HepG2 (cell line): ENCODE measurements around the gene CFD. TPM values are rescaled to one million over a fixed set of nuclear protein-coding genes. Genes with fewer than 3 reads are reported as not detected.

Experiments used
- ATAC-seq: fragments of 200-7000 bp; cut with Tn5 transposase; 3 replicates; pipeline ENCODE4 v1.9.1; 2020; ENCODE audit warnings: mild to moderate bottlenecking, moderate library complexity
- BruUV-seq: library from RNA; stranded (reverse); fragments of 400-500 nt; replicated peaks from 2 replicates; lab custom pipeline; 2021; lab: Mats Ljungman, UMichigan
- CTCF ChIA-PET: fragments of 300-600 bp; formaldehyde crosslinking; extraction: SDS; loops from one replicate; lab custom pipeline; 2021; ENCODE audit warnings: low total read pairs, inconsistent platforms, low intra/inter-chr PET ratio; lab: Yijun Ruan, JAX
- POLR2A ChIA-PET: fragments of 350-600 bp; sonication (Branson Sonifier 250); formaldehyde crosslinking; loops from one replicate; lab custom pipeline; 2020; ENCODE audit warnings: antibody characterized with exemption, inconsistent platforms; lab: Yijun Ruan, JAX
- DNase-seq: peaks from one replicate; pipeline ENCODE4 v3.0.0-alpha.2; 2015; ENCODE audit warnings: low spot score
- FAIRE-seq: peaks from 3 replicates; lab custom pipeline; 2011; peaks lifted over from hg19 to GRCh38; lab: Jason Lieb, UNC
- H2AFZ ChIP-seq: one replicate; pipeline ENCODE4 v1.6.1; 2011; ENCODE audit warnings: low read length, inconsistent platforms
- H3K27ac ChIP-seq: fragments of 300-600 bp; 3 replicates; pipeline ENCODE4 v1.8.0; 2011; ENCODE audit warnings: mixed run types, mild to moderate bottlenecking, mixed read lengths, low read length, inconsistent platforms; ENCODE audit not compliant: insufficient read depth; ENCODE audit errors: extremely low read length
- H3K27me3 ChIP-seq, 2 experiments: fragments of 200-600 bp in 1 of 2; 2 replicates in 1 of 2; 3 replicates in 1 of 2; pipeline versions ENCODE4 v1.6.0 to v1.8.0; 2011; ENCODE audit warnings: low read length in 2 of 2, mild to moderate bottlenecking in 2 of 2, moderate library complexity in 2 of 2, inconsistent platforms in 1 of 2; ENCODE audit not compliant: insufficient read depth in 2 of 2, control insufficient read depth in 1 of 2
- H3K36me3 ChIP-seq, 2 experiments: fragments of 200-600 bp in 1 of 2; replicated peaks in 1 of 2; 2 replicates in 1 of 2; 3 replicates in 1 of 2; pipeline versions ENCODE4 v1.5.1 to v1.8.0; 2011; ENCODE audit warnings: low read length in 2 of 2, inconsistent platforms in 1 of 2; ENCODE audit not compliant: insufficient read depth in 2 of 2, control insufficient read depth in 1 of 2
- H3K4me1 ChIP-seq: 2 replicates; pipeline ENCODE4 v1.5.1; 2012; ENCODE audit warnings: low read length, inconsistent platforms; ENCODE audit not compliant: insufficient read depth
- H3K4me2 ChIP-seq: 2 replicates; pipeline ENCODE4 v1.6.0; 2011; ENCODE audit warnings: low read depth, low read length, inconsistent platforms
- H3K4me3 ChIP-seq, 3 experiments: fragments of 200-600 bp in 1 of 3; sonication (generic), shearing (Covaris generic) in 1 of 3; replicated peaks in 1 of 3; 2 replicates each; pipeline ENCODE4 v1.5.1; 2011 to 2016; ENCODE audit warnings: low read length in 3 of 3, inconsistent platforms in 2 of 3, low read depth in 2 of 3, mild to moderate bottlenecking in 2 of 3, control low read depth in 1 of 3, mixed read lengths in 1 of 3; ENCODE audit not compliant: insufficient read depth in 1 of 3
- H3K79me2 ChIP-seq: one replicate; pipeline ENCODE4 v1.6.1; 2011; ENCODE audit warnings: low read length, inconsistent platforms; ENCODE audit not compliant: insufficient read depth
- H3K9ac ChIP-seq: 2 replicates; pipeline ENCODE4 v1.6.0; 2011; ENCODE audit warnings: mild to moderate bottlenecking, low read depth, low read length, inconsistent platforms; ENCODE audit not compliant: insufficient read depth
- H3K9me3 ChIP-seq: 2 replicates; pipeline ENCODE4 v1.5.1; 2012; ENCODE audit warnings: mild to moderate bottlenecking, low read length
- H4K20me1 ChIP-seq: 2 replicates; pipeline ENCODE4 v1.6.0; 2011; ENCODE audit warnings: inconsistent platforms, mild to moderate bottlenecking, low read length, moderate library complexity; ENCODE audit not compliant: insufficient read depth
- ATRX ChIP-seq: sonication (generic); formaldehyde crosslinking; IDR thresholded peaks from 2 replicates; pipeline ENCODE4 v1.4.0; 2020; ENCODE audit warnings: missing genetic modification reagents, borderline replicate concordance
- FOSL1 ChIP-seq: sonication (generic); formaldehyde crosslinking; IDR thresholded peaks from 2 replicates; pipeline ENCODE4 v1.9.0; 2021; ENCODE audit warnings: missing genetic modification reagents, borderline replicate concordance
- HNF4A ChIP-seq: sonication (generic); formaldehyde crosslinking; IDR thresholded peaks from 2 replicates; pipeline ENCODE4 v1.4.0; 2020; ENCODE audit warnings: missing genetic modification reagents
- IKZF4 ChIP-seq: sonication (generic); formaldehyde crosslinking; IDR thresholded peaks from 2 replicates; pipeline ENCODE4 v1.5.1; 2020; ENCODE audit warnings: borderline replicate concordance, mild to moderate bottlenecking, low read depth, missing genetic modification reagents; ENCODE audit errors: not compliant biosample characterization
- RBM22 ChIP-seq: fragments of 200-400 bp; formaldehyde crosslinking; optimal IDR thresholded peaks from 2 replicates; pipeline ENCODE3; 2017; ENCODE audit warnings: mild to moderate bottlenecking, low read length, moderate library complexity
- TEAD3 ChIP-seq: optimal IDR thresholded peaks from 2 replicates; pipeline ENCODE3; 2016; ENCODE audit warnings: borderline replicate concordance
- ZNF570 ChIP-seq: sonication (generic); formaldehyde crosslinking; IDR thresholded peaks from 2 replicates; pipeline ENCODE4 v1.4.0; 2020; ENCODE audit warnings: mild to moderate bottlenecking, missing genetic modification reagents, borderline replicate concordance
- ZNF605 ChIP-seq: sonication (generic); formaldehyde crosslinking; IDR thresholded peaks from 2 replicates; pipeline ENCODE4 v1.8.0; 2022; ENCODE audit warnings: mild to moderate bottlenecking, missing genetic modification reagents
- ZNF709 ChIP-seq: sonication (generic); formaldehyde crosslinking; IDR thresholded peaks from 2 replicates; pipeline ENCODE4 v1.5.0; 2020; ENCODE audit warnings: mild to moderate bottlenecking, missing genetic modification reagents
- ZNF776 ChIP-seq: sonication (generic); formaldehyde crosslinking; IDR thresholded peaks from 2 replicates; pipeline ENCODE4 v1.4.0; 2020; ENCODE audit warnings: mild to moderate bottlenecking, missing genetic modification reagents
- ZNF782 ChIP-seq: sonication (generic); formaldehyde crosslinking; IDR thresholded peaks from 2 replicates; pipeline ENCODE4 v1.4.0; 2020; ENCODE audit warnings: missing genetic modification reagents, mild to moderate bottlenecking, borderline replicate concordance
- ZNF816 ChIP-seq: sonication (generic); formaldehyde crosslinking; IDR thresholded peaks from 2 replicates; pipeline ENCODE4 v1.8.0; 2022; ENCODE audit warnings: missing genetic modification reagents, mild to moderate bottlenecking, borderline replicate concordance
- ZNF879 ChIP-seq: sonication (generic); formaldehyde crosslinking; IDR thresholded peaks from 2 replicates; pipeline ENCODE4 v1.8.1; 2023; ENCODE audit warnings: missing genetic modification reagents
- WGBS: methylation state at CpG from one replicate; pipeline ENCODE4 v1.1.6; 2017; ENCODE audit warnings: low lambda C conversion rate; 5-methylcytosine and 5-hydroxymethylcytosine counted together
- in situ Hi-C: cut with HindIII; loops from 2 replicates; pipeline ENCODE4 v1.10.0; 2017; ENCODE audit warnings: low pct_unique_long_range_greater_than_20kb; ENCODE audit not compliant: extremely low pct_ligation_motif_present
- intact Hi-C: fragments of 100-400 bp; cut with micrococcal nuclease; formaldehyde crosslinking; loops from one replicate; pipeline ENCODE4 v1.10.0; 2022; ENCODE audit not compliant: unreplicated experiment
- polyA plus RNA-seq, 8 experiments: library from polyadenylated mRNA; depleted of rRNA in 3 of 8; stranded (reverse) in 7 of 8; unstranded in 1 of 8; fragments of >200 nt; fragmentation: Illumina TruSeq in 4 of 8; extraction: Trizol in 4 of 8; gene quantifications; 2 replicates each; pipeline versions ENCODE4 v1.2.1 to v1.2.3, GENCODE V29; 2011 to 2016; ENCODE audit warnings: low read depth in 4 of 8, missing spikeins in 1 of 8, mixed read lengths in 1 of 8; ENCODE audit not compliant: insufficient read depth in 1 of 8
- total RNA-seq, 5 experiments: library from RNA; depleted of rRNA; stranded (reverse); fragments of >200 nt; fragmentation: Illumina TruSeq; extraction: Trizol; gene quantifications; 2 replicates each; pipeline ENCODE4 v1.2.3, GENCODE V29; 2016; ENCODE audit warnings: low read depth in 1 of 5
- TF ChIP-seq, protein P1 (sequence below): sonication (generic); formaldehyde crosslinking; conservative IDR thresholded peaks from 2 replicates; pipeline ENCODE4 v1.4.0; 2020; ENCODE audit warnings: missing genetic modification reagents
- TF ChIP-seq, protein P2 (sequence below): IDR thresholded peaks from 2 replicates; pipeline ENCODE4 v1.6.1; 2016; ENCODE audit warnings: low read depth, missing genetic modification reagents, missing compliant biosample characterization
- TF ChIP-seq, protein P3 (sequence below): conservative IDR thresholded peaks from 2 replicates; pipeline ENCODE4 v1.6.1; 2018; ENCODE audit warnings: missing genetic modification reagents

Gene CFD
- total and polyA plus RNA-seq, 2 of the 13 experiments (the other 11 are each of a cell fraction or from before 2014, with no cell fraction given), result 2.3 to 4.6 TPM

DNA sequence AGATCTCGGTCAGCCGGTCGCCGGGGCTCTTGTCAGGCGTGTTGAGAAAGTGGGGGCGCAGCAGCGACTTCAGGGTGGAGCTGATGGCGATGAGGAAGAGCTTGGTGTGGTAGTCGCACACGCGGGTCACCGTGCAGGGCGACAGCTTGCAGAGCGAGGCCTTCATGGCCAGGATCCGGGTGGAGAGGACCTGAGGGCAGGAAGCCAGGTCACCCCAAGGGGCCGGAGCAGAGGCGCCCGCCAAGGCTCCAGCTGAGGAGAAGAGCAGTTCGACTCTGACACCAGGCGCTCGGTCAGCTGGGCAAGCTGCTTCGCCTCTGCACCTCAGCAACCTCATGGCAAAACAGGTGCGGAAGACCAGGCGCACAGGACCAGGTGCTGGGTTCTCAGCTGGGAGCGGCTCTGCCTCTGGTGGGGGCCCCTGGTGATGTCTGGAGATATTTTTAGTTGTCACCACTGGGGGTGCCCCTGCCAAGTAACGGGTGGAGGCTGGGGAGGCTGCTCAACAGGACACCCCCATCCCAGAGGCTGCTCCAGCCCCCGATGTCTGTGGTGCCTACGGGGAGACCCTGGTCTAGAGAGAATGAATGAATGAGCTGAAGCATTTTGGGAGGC lies 15.9 kb downstream of the CFD start:
- H2AFZ ChIP-seq, result no peak overlapping the region
- H3K9ac ChIP-seq, result no peak overlapping the region
- H4K20me1 ChIP-seq, result no peaks in the 10 kb centered on the region
- H3K9me3 ChIP-seq, result no peaks in the 10 kb centered on the region
- POLR2A ChIA-PET, result interaction anchor here (0.9 kb wide), 1 partner anchor 14 kb away, joined by 3 read pairs; no protein-coding TSS in a partner anchor
- no peak for ATAC-seq
- no peak for DNase-seq
- H3K79me2 ChIP-seq, result no peaks in the 10 kb centered on the region
- H3K4me2 ChIP-seq, result no peak overlapping the region
- peaks cover 4 to 6% of the 10 kb centered on the region in 2 experiments; a peak in 4 of 5 replicates for H3K36me3 ChIP-seq
- H3K4me1 ChIP-seq, result no peaks in the 10 kb centered on the region
- CTCF ChIA-PET, result no interaction called here
- H3K27me3 ChIP-seq, result no peaks in the 10 kb centered on the region
- BruUV-seq, result no TSS peak
- FAIRE-seq, result no peak
- no peak overlapping the region for H3K4me3 ChIP-seq
- intact Hi-C loops, result no loop called here
- 96% methylated on average over 22 of the region's 28 CpGs for WGBS
- in situ Hi-C loops, result no loop called here
- no peak overlapping the region for H3K27ac ChIP-seq
- TF ChIP-seq, protein P1, sequence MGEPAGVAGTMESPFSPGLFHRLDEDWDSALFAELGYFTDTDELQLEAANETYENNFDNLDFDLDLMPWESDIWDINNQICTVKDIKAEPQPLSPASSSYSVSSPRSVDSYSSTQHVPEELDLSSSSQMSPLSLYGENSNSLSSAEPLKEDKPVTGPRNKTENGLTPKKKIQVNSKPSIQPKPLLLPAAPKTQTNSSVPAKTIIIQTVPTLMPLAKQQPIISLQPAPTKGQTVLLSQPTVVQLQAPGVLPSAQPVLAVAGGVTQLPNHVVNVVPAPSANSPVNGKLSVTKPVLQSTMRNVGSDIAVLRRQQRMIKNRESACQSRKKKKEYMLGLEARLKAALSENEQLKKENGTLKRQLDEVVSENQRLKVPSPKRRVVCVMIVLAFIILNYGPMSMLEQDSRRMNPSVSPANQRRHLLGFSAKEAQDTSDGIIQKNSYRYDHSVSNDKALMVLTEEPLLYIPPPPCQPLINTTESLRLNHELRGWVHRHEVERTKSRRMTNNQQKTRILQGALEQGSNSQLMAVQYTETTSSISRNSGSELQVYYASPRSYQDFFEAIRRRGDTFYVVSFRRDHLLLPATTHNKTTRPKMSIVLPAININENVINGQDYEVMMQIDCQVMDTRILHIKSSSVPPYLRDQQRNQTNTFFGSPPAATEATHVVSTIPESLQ (CRISPR knock-in tag), result no peak
- no peak for TF ChIP-seq FOSL1 (CRISPR knock-in tag)
- TF ChIP-seq RBM22, result no peak
- TF ChIP-seq ATRX, result no peak
- TF ChIP-seq ZNF816 (CRISPR knock-in tag), result no peak
- no peak for TF ChIP-seq ZNF570 (CRISPR knock-in tag)
- TF ChIP-seq ZNF776 (CRISPR knock-in tag), result no peak
- TF ChIP-seq ZNF605, result no peak
- no peak for TF ChIP-seq IKZF4 (CRISPR knock-in tag)
- TF ChIP-seq TEAD3 (CRISPR knock-in tag), result no peak
- TF ChIP-seq ZNF879 (CRISPR knock-in tag), result no peak
- TF ChIP-seq, protein P2, sequence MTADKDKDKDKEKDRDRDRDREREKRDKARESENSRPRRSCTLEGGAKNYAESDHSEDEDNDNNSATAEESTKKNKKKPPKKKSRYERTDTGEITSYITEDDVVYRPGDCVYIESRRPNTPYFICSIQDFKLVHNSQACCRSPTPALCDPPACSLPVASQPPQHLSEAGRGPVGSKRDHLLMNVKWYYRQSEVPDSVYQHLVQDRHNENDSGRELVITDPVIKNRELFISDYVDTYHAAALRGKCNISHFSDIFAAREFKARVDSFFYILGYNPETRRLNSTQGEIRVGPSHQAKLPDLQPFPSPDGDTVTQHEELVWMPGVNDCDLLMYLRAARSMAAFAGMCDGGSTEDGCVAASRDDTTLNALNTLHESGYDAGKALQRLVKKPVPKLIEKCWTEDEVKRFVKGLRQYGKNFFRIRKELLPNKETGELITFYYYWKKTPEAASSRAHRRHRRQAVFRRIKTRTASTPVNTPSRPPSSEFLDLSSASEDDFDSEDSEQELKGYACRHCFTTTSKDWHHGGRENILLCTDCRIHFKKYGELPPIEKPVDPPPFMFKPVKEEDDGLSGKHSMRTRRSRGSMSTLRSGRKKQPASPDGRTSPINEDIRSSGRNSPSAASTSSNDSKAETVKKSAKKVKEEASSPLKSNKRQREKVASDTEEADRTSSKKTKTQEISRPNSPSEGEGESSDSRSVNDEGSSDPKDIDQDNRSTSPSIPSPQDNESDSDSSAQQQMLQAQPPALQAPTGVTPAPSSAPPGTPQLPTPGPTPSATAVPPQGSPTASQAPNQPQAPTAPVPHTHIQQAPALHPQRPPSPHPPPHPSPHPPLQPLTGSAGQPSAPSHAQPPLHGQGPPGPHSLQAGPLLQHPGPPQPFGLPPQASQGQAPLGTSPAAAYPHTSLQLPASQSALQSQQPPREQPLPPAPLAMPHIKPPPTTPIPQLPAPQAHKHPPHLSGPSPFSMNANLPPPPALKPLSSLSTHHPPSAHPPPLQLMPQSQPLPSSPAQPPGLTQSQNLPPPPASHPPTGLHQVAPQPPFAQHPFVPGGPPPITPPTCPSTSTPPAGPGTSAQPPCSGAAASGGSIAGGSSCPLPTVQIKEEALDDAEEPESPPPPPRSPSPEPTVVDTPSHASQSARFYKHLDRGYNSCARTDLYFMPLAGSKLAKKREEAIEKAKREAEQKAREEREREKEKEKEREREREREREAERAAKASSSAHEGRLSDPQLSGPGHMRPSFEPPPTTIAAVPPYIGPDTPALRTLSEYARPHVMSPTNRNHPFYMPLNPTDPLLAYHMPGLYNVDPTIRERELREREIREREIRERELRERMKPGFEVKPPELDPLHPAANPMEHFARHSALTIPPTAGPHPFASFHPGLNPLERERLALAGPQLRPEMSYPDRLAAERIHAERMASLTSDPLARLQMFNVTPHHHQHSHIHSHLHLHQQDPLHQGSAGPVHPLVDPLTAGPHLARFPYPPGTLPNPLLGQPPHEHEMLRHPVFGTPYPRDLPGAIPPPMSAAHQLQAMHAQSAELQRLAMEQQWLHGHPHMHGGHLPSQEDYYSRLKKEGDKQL (CRISPR knock-in tag), result no peak
- TF ChIP-seq, protein P3, sequence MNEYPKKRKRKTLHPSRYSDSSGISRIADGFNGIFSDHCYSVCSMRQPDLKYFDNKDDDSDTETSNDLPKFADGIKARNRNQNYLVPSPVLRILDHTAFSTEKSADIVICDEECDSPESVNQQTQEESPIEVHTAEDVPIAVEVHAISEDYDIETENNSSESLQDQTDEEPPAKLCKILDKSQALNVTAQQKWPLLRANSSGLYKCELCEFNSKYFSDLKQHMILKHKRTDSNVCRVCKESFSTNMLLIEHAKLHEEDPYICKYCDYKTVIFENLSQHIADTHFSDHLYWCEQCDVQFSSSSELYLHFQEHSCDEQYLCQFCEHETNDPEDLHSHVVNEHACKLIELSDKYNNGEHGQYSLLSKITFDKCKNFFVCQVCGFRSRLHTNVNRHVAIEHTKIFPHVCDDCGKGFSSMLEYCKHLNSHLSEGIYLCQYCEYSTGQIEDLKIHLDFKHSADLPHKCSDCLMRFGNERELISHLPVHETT, result no peak
- TF ChIP-seq ZNF782 (CRISPR knock-in tag), result no peak
- no peak for TF ChIP-seq HNF4A (CRISPR knock-in tag)
- TF ChIP-seq ZNF709 (CRISPR knock-in tag), result no peak
